OCI-LY7 (cell line): Measurements from ENCODE around the gene SDF4. TPM values are rescaled to one million over a fixed set of nuclear protein-coding genes. Genes with fewer than 3 reads are reported as not detected.

Source experiments
- BruUV-seq: library from RNA; stranded (reverse); fragments of 400-500 nt; replicated peaks from 2 replicates; lab custom pipeline; 2021; lab: Mats Ljungman, UMichigan
- CTCF ChIA-PET: fragments of 300-600 bp; sonication (Branson Sonifier 250); formaldehyde crosslinking; loops from one replicate; lab custom pipeline; 2022; ENCODE audit warnings: antibody characterized with exemption; ENCODE audit not compliant: unreplicated experiment; lab: Charles Lee
- POLR2A ChIA-PET: fragments of 300-600 bp; sonication (Branson Sonifier 250); formaldehyde crosslinking; loops from one replicate; lab custom pipeline; 2022; ENCODE audit warnings: antibody characterized with exemption; lab: Charles Lee
- DNase-seq: peaks from one replicate; pipeline ENCODE4 v3.0.0-alpha.2; 2015; ENCODE audit warnings: low spot score
- H2AFZ ChIP-seq: fragments of 200-600 bp; sonication (generic), shearing (Covaris generic); 2 replicates; pipeline ENCODE4 v1.6.1; 2014; ENCODE audit warnings: mild to moderate bottlenecking, antibody characterized with exemption, low read length, moderate library complexity
- H3K27ac ChIP-seq: fragments of 200-600 bp; sonication (generic); 2 replicates; pipeline ENCODE4 v1.5.1; 2014; ENCODE audit warnings: mixed run types, low read depth, mild to moderate bottlenecking, moderate library complexity, low read length, inconsistent platforms; ENCODE audit not compliant: poor library complexity, severe bottlenecking
- H3K36me3 ChIP-seq: fragments of 200-600 bp; sonication (generic); 2 replicates; pipeline ENCODE4 v1.6.1; 2014; ENCODE audit warnings: mild to moderate bottlenecking, antibody characterized with exemption, low read length, moderate library complexity, mixed read lengths; ENCODE audit not compliant: insufficient read depth
- H3K4me1 ChIP-seq: fragments of 200-600 bp; sonication (generic); 2 replicates; pipeline ENCODE4 v1.5.1; 2014; ENCODE audit warnings: mild to moderate bottlenecking, low read length; ENCODE audit not compliant: insufficient read depth, poor library complexity, severe bottlenecking
- H3K4me2 ChIP-seq: fragments of 200-600 bp; sonication (generic); 2 replicates; pipeline ENCODE4 v1.6.1; 2014; ENCODE audit warnings: mild to moderate bottlenecking, low read length
- H3K4me3 ChIP-seq: fragments of 200-600 bp; sonication (generic); 2 replicates; pipeline ENCODE4 v1.5.1; 2014; ENCODE audit warnings: mild to moderate bottlenecking, low read depth, low read length; ENCODE audit not compliant: poor library complexity, severe bottlenecking
- H3K79me2 ChIP-seq: fragments of 200-600 bp; sonication (generic); 2 replicates; pipeline ENCODE4 v1.6.1; 2016; ENCODE audit warnings: low read depth, mild to moderate bottlenecking, low read length, moderate library complexity, mixed read lengths; ENCODE audit not compliant: insufficient read depth
- H3K9me2 ChIP-seq: fragments of 200-600 bp; sonication (generic); 2 replicates; pipeline ENCODE4 v1.6.1; 2016; ENCODE audit warnings: mild to moderate bottlenecking, low read length, mixed read lengths; ENCODE audit not compliant: insufficient read depth
- H3K9me3 ChIP-seq: fragments of 200-600 bp; sonication (generic); 2 replicates; pipeline ENCODE4 v1.6.1; 2014; ENCODE audit warnings: mild to moderate bottlenecking, mixed run types, low read length, mixed read lengths
- H4K20me1 ChIP-seq: fragments of 200-600 bp; sonication (generic); 2 replicates; pipeline ENCODE4 v1.6.1; 2014; ENCODE audit warnings: mild to moderate bottlenecking, antibody characterized with exemption, low read length, moderate library complexity, mixed read lengths; ENCODE audit not compliant: insufficient read depth
- EZH2phosphoT487 ChIP-seq: fragments of 200-600 bp; sonication (generic); IDR thresholded peaks from 2 replicates; pipeline ENCODE4 v1.6.1; 2018; ENCODE audit warnings: low read depth, borderline replicate concordance, mild to moderate bottlenecking, mixed run types, antibody characterized with exemption, low read length, moderate library complexity, mixed read lengths
- intact Hi-C: fragments of 100-400 bp; cut with micrococcal nuclease; formaldehyde crosslinking; loops from one replicate; pipeline ENCODE4 v1.10.0; 2022; ENCODE audit not compliant: unreplicated experiment
- total RNA-seq, 2 experiments: library from RNA; depleted of rRNA in 1 of 2; stranded (reverse); fragments of >200 nt in 1 of 2; shearing (Covaris generic) in 1 of 2; gene quantifications; 2 replicates each; pipeline ENCODE4 v1.2.3, GENCODE V29; 2014 to 2022
- TF ChIP-seq, protein P1 (sequence below): fragments of 200-600 bp; sonication (generic); conservative IDR thresholded peaks from 2 replicates; pipeline ENCODE4 v1.5.1; 2014; ENCODE audit warnings: mild to moderate bottlenecking, antibody characterized with exemption, low read length, moderate library complexity, mixed read lengths

SDF4 gene
- total RNA-seq, 2 experiments from 2014 or later = 47.7 to 85.7 TPM

DNA sequence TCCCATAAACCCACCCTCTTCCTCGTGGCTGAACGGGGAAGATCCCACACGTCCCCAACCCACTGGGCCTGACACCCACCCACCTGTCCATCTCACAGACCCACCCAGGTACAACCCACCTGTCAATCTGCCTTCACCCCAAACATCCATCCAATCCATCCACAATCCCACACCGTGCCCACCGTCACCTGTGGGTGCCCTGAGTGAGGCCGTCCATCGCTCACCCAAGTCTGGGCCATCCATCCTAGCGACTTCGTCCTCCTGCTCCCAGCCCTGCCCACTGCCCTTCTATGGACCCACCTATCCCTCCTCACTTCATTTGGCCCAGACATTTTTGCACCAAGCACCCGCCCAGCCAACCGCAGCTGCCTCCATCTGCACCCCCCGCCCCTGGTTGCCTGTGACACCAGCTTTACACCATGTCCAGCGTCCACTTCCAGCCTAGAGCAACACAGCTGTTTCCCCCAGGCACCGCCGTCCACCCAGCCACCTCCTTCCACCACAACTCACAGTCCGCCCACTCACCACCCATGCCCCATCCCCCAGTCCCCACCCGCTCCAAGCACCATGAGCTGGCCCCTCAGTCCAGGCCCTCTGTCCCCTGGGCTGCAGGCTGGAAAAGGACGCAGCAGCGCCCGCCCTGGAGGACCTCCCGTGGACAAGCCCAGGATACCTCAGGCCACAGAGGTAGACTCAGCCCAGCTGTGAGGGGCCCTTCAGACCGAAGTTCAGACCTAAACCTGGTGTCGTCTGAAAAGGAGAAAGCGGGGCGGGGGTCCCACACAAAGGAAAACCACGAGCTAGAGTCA is 50.5 kb downstream of the SDF4 start:
- no peaks in the 10 kb centered on the region for H4K20me1 ChIP-seq
- H3K9me3 ChIP-seq = no peaks in the 10 kb centered on the region
- TF ChIP-seq, protein P1, sequence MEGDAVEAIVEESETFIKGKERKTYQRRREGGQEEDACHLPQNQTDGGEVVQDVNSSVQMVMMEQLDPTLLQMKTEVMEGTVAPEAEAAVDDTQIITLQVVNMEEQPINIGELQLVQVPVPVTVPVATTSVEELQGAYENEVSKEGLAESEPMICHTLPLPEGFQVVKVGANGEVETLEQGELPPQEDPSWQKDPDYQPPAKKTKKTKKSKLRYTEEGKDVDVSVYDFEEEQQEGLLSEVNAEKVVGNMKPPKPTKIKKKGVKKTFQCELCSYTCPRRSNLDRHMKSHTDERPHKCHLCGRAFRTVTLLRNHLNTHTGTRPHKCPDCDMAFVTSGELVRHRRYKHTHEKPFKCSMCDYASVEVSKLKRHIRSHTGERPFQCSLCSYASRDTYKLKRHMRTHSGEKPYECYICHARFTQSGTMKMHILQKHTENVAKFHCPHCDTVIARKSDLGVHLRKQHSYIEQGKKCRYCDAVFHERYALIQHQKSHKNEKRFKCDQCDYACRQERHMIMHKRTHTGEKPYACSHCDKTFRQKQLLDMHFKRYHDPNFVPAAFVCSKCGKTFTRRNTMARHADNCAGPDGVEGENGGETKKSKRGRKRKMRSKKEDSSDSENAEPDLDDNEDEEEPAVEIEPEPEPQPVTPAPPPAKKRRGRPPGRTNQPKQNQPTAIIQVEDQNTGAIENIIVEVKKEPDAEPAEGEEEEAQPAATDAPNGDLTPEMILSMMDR = no peak
- TF ChIP-seq EZH2phosphoT487 = no peak
- no peaks in the 10 kb centered on the region for H3K79me2 ChIP-seq
- ChIA-PET POLR2A (no interaction called here), CTCF (no interaction called here)
- no TSS peak for BruUV-seq
- no peaks in the 10 kb centered on the region for H3K36me3 ChIP-seq
- H3K27ac ChIP-seq = no peak overlapping the region
- H3K9me2 ChIP-seq = no peaks in the 10 kb centered on the region
- H2AFZ ChIP-seq = no peak overlapping the region
- H3K4me3 ChIP-seq = no peak overlapping the region
- H3K4me2 ChIP-seq = no peak overlapping the region
- intact Hi-C loops = no loop called here
- H3K4me1 ChIP-seq = no peaks in the 10 kb centered on the region
- no peak for DNase-seq

DNA sequence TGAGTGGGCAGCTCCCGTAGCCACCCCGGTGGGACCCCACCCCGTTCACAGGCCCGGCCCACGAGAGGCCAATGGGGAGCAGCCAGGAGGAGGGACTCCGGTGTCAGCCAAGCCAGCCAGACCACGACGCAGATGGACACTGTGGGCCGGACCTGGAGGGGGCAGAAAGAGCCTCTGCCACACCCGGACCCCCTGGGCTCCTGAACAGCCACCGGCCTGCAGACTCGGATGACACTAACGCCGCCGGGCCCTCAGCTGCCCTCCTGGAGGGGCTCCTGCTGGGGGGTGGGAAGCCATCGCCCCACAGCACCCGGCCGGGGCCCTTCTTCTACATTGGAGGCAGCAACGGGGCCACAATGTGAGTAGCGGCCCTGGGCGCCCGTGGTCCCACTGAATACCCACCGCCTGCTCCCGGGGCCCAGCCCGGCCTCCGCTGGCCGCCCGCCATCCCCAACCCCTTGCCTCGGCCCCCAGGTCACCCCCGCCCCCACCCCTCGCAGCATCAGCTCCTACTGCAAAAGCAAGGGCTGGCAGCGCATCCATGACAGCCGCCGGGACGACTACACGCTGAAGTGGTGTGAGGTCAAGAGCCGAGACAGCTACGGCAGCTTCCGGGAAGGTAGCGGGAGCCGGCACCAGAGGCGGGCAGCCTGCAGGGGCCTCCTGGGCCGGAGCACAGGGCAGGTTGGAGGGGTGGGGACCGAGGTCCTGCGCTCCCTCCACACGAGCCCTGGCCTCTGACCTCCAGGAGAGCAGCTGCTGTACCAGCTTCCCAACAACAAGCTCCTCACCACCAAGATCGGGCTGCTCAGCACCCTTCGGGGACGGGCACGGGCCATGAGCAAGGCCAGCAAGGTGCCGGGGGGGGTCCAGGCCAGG is 51.6 kb downstream of the SDF4 start:
- ChIA-PET POLR2A (no interaction called here), CTCF (no interaction called here)
- Histone ChIP-seq H3K4me2 (no peak overlapping the region), H3K9me3 (no peaks in the 10 kb centered on the region), H3K4me3 (no peak overlapping the region), H4K20me1 (no peaks in the 10 kb centered on the region), H3K36me3 (no peaks in the 10 kb centered on the region), H2AFZ (no peak overlapping the region), H3K4me1 (no peaks in the 10 kb centered on the region), H3K9me2 (no peaks in the 10 kb centered on the region), H3K27ac (no peak overlapping the region), H3K79me2 (no peaks in the 10 kb centered on the region)
- DNase-seq = no peak
- TF ChIP-seq EZH2phosphoT487 = no peak
- TF ChIP-seq, protein P1 = no peak
- intact Hi-C loops = no loop called here
- no TSS peak for BruUV-seq
